ENCODE data around the gene LAMB2. TPM values are rescaled to one million over a fixed set of nuclear protein-coding genes. Genes with fewer than 3 reads are reported as not detected.

Gene LAMB2
- total RNA-seq, 2 experiments from 2014 or later, result 0.29 TPM; not detected in 1

DNA sequence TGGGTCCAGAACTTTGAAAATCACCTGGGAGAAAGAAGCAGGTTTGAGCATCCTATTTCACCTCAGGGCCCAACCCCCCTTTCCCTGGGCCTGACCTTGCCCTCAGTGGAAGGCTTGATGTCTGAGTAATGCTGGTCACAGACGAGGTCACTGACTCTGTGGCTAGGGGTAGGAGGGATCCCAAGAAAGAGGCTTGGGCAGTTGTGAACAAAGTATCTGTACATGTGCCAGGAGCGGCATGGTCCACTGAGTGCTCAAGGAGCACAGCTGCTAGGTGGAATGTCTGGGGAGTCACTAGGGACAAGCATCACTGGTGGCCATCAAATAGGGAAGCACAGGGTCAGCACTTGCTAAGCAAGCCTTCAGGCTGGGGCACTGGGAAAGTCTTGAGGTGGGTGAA, 25.9 kb upstream of the LAMB2 start:
- ChIA-PET CTCF (interaction anchor here (1.0 to 1.9 kb wide), 6 partner anchors 12 to 171 kb away, joined by 3 to 11 read pairs (median 8); partner anchors contain the start of genes KLHDC8B and USP19), POLR2A (no interaction called here)
- no peak overlapping the region for H3K4me3 Mint-ChIP-seq
- no peaks in the 10 kb centered on the region for H3K9me3 Mint-ChIP-seq (ENCODE audit: insufficient read depth)
- H3K27me3 Mint-ChIP-seq (ENCODE audit: low read depth), result no peaks in the 10 kb centered on the region
- H3K27ac Mint-ChIP-seq, result no peak overlapping the region
- H3K4me1 Mint-ChIP-seq (ENCODE audit: low read depth), result peaks cover 22% of the 10 kb centered on the region
- no peak for ATAC-seq
- no peak for DNase-seq
- H3K36me3 Mint-ChIP-seq (ENCODE audit: low read depth), result peaks cover 12% of the 10 kb centered on the region

DNA sequence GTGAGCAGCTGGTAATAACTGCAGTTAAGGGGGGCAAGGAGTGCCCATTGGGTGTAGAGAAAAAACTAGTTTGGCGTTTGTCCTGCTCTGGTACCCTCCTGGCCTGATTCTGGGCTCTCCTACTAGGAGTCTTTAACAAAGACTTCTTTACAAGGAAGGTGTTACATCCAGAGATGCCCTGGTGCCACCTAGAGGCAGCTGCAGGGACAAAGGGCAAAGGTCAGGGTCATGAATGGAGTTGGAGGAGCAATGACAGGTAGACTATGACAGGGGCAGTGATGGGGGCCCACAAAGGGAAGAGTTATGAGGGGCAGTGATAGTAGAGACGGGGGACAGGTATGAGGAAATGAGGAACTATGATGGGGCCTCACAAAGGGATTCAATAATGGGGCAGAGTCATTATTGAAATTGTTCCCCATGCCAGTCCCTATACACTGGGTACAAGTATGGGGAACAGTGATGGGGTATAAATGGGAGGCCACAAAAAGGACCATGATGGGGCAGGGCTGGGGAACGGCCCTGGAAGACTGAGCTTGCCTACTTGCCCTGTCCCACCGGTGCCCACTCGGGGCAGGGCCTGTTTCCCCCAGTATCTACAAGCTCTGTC, 25.4 kb upstream of the LAMB2 start:
- peaks cover 20% of the 10 kb centered on the region for H3K4me1 Mint-ChIP-seq (ENCODE audit: low read depth)
- H3K36me3 Mint-ChIP-seq (ENCODE audit: low read depth), result peaks cover 6% of the 10 kb centered on the region
- ATAC-seq (peak; percentile 80), DNase-seq (peak; percentile 76)
- H3K4me3 Mint-ChIP-seq, result no peak overlapping the region
- ChIA-PET POLR2A (no interaction called here), CTCF (interaction anchor here (1.0 to 1.9 kb wide), 9 partner anchors 13 to 171 kb away, joined by 3 to 11 read pairs (median 3); partner anchors contain the start of genes KLHDC8B and USP19)
- no peaks in the 10 kb centered on the region for H3K9me3 Mint-ChIP-seq (ENCODE audit: insufficient read depth)
- no peaks in the 10 kb centered on the region for H3K27me3 Mint-ChIP-seq (ENCODE audit: low read depth)
- H3K27ac Mint-ChIP-seq, result no peak overlapping the region

DNA sequence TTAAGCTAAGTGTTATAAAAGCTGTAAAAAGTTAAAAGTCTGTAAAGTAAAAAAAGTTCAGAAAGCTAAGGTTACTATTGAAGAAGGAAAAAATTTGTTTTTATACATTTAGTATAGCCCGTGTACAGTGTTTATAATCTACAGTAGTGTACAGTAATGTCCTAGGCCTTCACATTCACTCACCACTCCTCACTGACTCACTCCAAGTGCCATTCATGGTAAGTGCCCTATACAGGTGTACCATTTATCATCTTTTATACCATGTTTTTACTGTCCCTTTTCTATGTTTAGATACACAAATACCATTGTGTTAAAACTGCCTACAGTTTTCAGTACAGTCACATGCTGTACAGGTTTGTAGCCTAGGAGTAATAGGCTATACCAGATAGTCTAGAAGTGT, 24.4 kb upstream of the LAMB2 start:
- no peak for DNase-seq
- Mint-ChIP-seq H3K4me1 (ENCODE audit: low read depth) (peaks cover 14% of the 10 kb centered on the region), H3K27me3 (ENCODE audit: low read depth) (no peaks in the 10 kb centered on the region), H3K27ac (no peak overlapping the region), H3K9me3 (ENCODE audit: insufficient read depth) (no peaks in the 10 kb centered on the region), H3K4me3 (no peak overlapping the region), H3K36me3 (ENCODE audit: low read depth) (peaks cover 2% of the 10 kb centered on the region)
- ATAC-seq, result no peak
- ChIA-PET CTCF (interaction anchor here (0.6 to 2.1 kb wide), 13 partner anchors 14 to 170 kb away, joined by 3 to 11 read pairs (median 3); partner anchors contain the start of genes KLHDC8B, NDUFAF3 and USP19), POLR2A (no interaction called here)

DNA sequence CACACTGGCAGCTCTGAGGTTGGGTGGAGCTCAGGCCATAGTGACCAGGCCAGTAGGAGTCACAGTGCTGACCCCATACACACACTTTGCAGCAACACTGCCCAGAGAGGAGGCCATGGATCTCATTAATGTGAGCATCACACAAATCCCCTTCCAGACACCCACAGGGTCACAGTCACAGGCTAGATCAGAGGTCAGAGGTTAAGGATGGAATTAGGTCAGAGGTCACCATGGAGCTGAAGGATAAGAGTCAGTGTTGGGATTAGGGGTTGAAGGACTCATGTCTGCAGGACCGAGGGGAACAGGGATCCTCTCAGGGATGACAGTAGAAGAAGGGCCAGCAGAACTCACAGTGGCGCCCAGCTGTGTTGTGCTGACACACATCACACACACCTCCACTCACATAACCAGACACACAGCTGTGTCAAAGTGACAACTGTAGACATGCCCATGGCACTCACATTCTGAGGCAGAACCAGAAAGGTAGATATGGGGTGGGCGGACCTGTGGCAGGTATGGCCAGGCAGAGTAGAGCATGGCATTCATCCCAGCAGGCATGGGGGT, 20.6 kb upstream of the LAMB2 start:
- no peak for DNase-seq
- Mint-ChIP-seq H3K4me1 (ENCODE audit: low read depth) (peaks cover 2% of the 10 kb centered on the region), H3K9me3 (ENCODE audit: insufficient read depth) (no peaks in the 10 kb centered on the region), H3K4me3 (no peak overlapping the region), H3K27ac (no peak overlapping the region), H3K27me3 (ENCODE audit: low read depth) (no peaks in the 10 kb centered on the region), H3K36me3 (ENCODE audit: low read depth) (no peaks in the 10 kb centered on the region)
- no peak for ATAC-seq
- ChIA-PET POLR2A (interaction anchor here (0.6 kb wide), 1 partner anchor 11 kb away, joined by 4 read pairs; no protein-coding TSS in a partner anchor), CTCF (interaction anchor here (0.7 kb wide), 1 partner anchor 437 kb away, joined by 3 read pairs; no protein-coding TSS in a partner anchor)

DNA sequence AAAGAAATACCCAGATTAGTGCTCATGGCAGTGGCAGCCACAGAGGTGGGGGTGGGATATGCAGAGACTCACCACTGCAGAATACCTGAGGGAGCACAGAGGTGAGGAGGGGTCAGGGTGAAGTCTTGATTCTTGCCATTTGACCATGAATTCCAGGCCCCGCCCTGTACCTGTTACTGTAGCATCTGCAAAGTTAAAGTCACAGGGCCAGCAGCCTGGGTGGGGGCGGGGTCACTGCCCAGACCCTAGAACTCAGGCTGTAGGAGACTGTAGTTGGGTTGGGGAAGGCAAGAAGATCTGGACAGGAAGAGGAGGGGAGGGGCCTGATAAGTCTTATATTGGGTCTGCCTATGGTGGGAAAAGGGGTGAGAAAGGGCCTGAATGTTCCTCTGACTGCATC, 18.8 kb upstream of the LAMB2 start:
- no peak for DNase-seq
- Mint-ChIP-seq H3K9me3 (ENCODE audit: insufficient read depth) (no peaks in the 10 kb centered on the region), H3K4me3 (no peak overlapping the region), H3K36me3 (ENCODE audit: low read depth) (no peaks in the 10 kb centered on the region), H3K4me1 (ENCODE audit: low read depth) (no peaks in the 10 kb centered on the region), H3K27me3 (ENCODE audit: low read depth) (no peaks in the 10 kb centered on the region), H3K27ac (no peak overlapping the region)
- CTCF ChIA-PET, result no interaction called here
- POLR2A ChIA-PET, result interaction anchor here (0.7 kb wide), 1 partner anchor 30 kb away, joined by 3 read pairs; no protein-coding TSS in a partner anchor
- no peak for ATAC-seq

DNA sequence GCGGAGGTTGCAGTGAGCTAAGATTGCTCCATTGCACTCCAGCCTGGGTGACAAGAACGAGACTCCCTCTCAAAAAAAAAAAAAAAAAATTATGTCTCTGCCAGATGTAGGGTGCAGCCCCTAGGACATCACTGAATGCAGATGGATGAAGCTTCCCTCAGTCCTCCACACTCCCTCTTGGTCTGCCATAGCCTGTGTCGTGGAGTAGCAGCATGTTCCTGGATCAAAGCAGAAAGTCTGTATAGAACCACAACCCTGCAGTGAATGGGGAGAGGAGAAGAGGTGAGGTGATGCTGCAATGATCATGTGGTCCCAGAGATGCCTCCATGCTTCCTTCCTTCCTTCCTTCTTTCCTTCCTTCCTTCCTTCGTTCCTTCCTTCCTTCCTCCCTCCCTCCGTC, 15.3 kb upstream of the LAMB2 start:
- Mint-ChIP-seq H3K27me3 (ENCODE audit: low read depth) (no peaks in the 10 kb centered on the region), H3K4me3 (no peak overlapping the region), H3K9me3 (ENCODE audit: insufficient read depth) (no peaks in the 10 kb centered on the region), H3K27ac (no peak overlapping the region), H3K4me1 (ENCODE audit: low read depth) (no peaks in the 10 kb centered on the region), H3K36me3 (ENCODE audit: low read depth) (no peaks in the 10 kb centered on the region)
- ChIA-PET POLR2A (no interaction called here), CTCF (no interaction called here)
- no peak for ATAC-seq
- no peak for DNase-seq

DNA sequence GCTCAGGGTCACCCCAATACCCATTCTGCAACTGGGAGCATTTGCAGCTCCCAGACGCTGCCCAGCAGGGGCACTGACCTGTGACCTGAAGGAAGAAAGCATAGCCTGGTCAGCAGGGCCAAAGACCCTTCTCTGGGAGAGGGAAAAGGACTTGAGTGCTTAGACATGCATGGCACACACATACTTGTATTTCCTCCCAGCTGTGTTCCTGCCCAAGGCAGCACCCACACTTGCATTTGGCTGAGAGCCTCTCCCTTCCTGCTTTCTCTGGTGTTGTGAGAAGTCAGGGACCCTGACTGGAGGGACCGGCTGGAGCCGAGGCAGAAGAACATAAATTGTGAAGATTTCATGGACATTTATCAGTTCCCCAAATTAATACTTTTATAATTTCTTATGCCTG, 7.2 kb upstream of the LAMB2 start:
- ChIA-PET CTCF (no interaction called here), POLR2A (no interaction called here)
- Mint-ChIP-seq H3K4me1 (ENCODE audit: low read depth) (peaks cover 2% of the 10 kb centered on the region), H3K4me3 (no peak overlapping the region), H3K27ac (no peak overlapping the region), H3K9me3 (ENCODE audit: insufficient read depth) (no peaks in the 10 kb centered on the region), H3K27me3 (ENCODE audit: low read depth) (peaks cover 4% of the 10 kb centered on the region), H3K36me3 (ENCODE audit: low read depth) (no peaks in the 10 kb centered on the region)
- DNase-seq (no peak), ATAC-seq (no peak)

DNA sequence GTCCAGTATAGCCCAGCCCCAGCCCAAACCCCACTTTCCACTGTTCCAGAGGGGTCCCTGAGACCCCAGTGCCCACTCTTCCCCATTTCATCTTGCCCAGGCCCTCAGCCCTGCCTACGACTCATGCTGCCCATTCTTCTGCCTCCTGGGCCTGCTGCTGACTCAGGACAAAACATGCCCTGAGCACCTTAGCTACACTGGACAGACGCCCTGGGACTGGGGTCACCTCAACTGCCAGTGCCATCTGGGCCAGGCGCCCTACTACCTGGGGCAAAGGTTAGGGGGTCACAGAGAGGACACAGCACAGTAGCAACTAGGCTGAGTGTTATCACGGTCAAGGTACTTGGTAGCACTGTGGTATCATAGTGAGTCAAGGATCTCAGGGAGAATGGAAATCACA, 2.6 kb upstream of the LAMB2 start:
- ChIA-PET CTCF (no interaction called here), POLR2A (no interaction called here)
- H3K9me3 Mint-ChIP-seq (ENCODE audit: insufficient read depth), result no peaks in the 10 kb centered on the region
- H3K27ac Mint-ChIP-seq, result no peak overlapping the region
- H3K36me3 Mint-ChIP-seq (ENCODE audit: low read depth), result no peaks in the 10 kb centered on the region
- peaks cover 8% of the 10 kb centered on the region for H3K4me1 Mint-ChIP-seq (ENCODE audit: low read depth)
- H3K4me3 Mint-ChIP-seq, result no peak overlapping the region
- peaks cover 14% of the 10 kb centered on the region for H3K27me3 Mint-ChIP-seq (ENCODE audit: low read depth)
- DNase-seq (no peak), ATAC-seq (no peak)

DNA sequence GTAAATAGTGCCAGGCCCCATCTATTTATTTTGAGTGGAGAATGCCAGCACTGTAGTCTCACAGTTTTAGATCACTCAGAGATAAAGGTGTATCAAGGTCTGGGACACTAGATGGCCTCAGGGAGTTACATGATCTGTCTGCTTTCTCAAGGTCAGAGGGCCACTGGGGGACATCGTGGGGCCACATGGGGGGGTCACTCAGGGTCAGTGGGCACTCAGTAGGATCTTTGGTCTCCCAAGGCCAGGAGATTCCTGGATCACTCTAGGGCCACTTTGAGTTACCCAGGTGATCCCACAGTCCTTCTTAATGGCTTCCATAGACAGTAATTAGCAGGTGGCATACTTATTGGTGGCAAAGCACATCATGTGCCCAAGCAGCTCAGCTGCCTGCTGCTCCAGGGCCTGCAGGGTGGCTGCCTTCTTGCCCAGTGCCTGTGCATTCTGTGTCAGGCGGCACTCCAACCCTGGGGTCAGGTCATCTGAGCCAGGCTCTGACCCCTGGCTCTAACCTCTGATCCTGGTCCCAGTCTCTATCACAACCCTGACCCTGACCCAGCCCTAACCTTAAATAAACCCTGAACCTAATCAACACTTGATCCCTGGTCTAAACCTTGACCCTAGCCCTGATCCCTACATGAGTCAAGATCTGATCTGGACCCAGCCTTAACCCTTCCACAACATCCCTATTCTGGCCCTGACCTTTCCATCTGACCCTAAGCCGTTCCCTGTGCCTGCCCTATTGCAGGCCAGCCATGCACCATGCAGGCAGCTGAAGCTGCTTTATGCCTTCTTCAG, 1.8 kb upstream of the LAMB2 start:
- ChIA-PET POLR2A (no interaction called here), CTCF (no interaction called here)
- ATAC-seq (no peak), DNase-seq (no peak)
- Mint-ChIP-seq H3K27me3 (ENCODE audit: low read depth) (peaks cover 14% of the 10 kb centered on the region), H3K4me1 (ENCODE audit: low read depth) (peaks cover 8% of the 10 kb centered on the region), H3K9me3 (ENCODE audit: insufficient read depth) (no peaks in the 10 kb centered on the region), H3K36me3 (ENCODE audit: low read depth) (no peaks in the 10 kb centered on the region), H3K27ac (no peak overlapping the region), H3K4me3 (no peak overlapping the region)

DNA sequence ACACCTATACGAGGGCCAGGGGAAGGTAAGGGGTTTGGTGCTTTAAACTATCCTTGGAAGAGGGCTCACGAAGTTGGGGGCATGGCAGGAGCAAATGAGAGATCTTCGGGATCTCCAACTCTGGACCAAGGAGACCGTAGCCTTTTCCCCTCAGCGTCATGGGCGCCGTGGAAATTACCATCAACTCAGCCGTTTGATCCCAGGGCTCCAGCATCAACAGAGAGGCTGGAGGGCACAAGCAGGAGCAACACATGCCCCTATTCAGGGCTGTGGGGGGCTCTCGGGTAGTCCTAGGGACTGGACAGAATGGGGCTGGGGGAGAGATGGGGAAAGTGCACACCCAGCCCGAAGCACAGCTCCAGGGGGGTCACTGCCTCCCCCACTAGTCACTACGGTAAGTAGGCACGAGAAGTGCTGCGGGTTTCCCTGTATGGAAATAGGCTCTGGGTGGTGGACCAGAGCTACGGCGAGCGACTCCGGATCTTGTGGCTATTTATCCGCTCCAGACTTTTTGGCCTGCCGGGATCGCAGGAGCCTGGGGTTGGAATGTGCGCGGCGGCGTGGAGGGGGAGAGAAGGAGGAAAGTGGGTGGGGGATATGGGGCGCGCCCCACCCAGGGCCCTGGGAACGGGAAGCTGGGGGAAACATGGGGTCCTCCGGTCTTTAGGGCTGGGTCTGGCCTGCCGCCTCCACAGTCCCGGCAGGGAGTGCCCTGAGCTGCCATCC, 539 bp upstream of the LAMB2 start:
- CTCF ChIA-PET, result interaction anchor here (1.0 kb wide), 1 partner anchor 316 kb away, joined by 3 read pairs; no protein-coding TSS in a partner anchor
- POLR2A ChIA-PET, result no interaction called here

DNA sequence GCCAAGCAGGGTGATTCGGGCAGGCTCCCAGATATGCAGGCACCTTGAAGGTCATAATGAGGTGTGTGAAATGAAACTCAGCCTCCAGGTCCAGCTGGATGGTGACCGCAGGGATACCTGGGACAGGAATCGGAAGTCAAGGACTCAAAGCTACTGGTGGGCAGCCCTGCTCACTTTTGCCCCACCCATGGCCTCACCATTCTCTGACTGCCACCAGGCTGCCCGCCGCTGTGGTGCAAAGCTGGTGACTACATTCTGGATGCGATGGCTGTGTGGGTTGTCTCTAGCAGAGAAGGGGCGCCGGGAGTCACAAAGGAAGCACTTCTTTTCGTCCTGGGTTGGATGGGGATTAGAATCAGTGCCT, 795 bp downstream of the LAMB2 start:
- ATAC-seq, result no peak
- CTCF ChIA-PET, result interaction anchor here (1.0 kb wide), 1 partner anchor 39 kb away, joined by 4 read pairs; the partner anchor contains the start of gene KLHDC8B
- H3K27me3 Mint-ChIP-seq (ENCODE audit: low read depth), result peaks cover 10% of the 10 kb centered on the region
- H3K4me1 Mint-ChIP-seq (ENCODE audit: low read depth), result peaks cover 13% of the 10 kb centered on the region
- DNase-seq, result no peak
- no peaks in the 10 kb centered on the region for H3K9me3 Mint-ChIP-seq (ENCODE audit: insufficient read depth)
- POLR2A ChIA-PET, result no interaction called here
- H3K27ac Mint-ChIP-seq, result no peak overlapping the region
- no peak overlapping the region for H3K4me3 Mint-ChIP-seq
- no peaks in the 10 kb centered on the region for H3K36me3 Mint-ChIP-seq (ENCODE audit: low read depth)

More for the DNA sequence above, 539 bp upstream of the LAMB2 start:
- H3K36me3 Mint-ChIP-seq (ENCODE audit: low read depth), result no peaks in the 10 kb centered on the region
- H3K4me3 Mint-ChIP-seq, result no peak overlapping the region
- H3K9me3 Mint-ChIP-seq (ENCODE audit: insufficient read depth), result no peaks in the 10 kb centered on the region
- no peak overlapping the region for H3K27ac Mint-ChIP-seq
- H3K27me3 Mint-ChIP-seq (ENCODE audit: low read depth), result peaks cover 14% of the 10 kb centered on the region
- peaks cover 13% of the 10 kb centered on the region for H3K4me1 Mint-ChIP-seq (ENCODE audit: low read depth)
- no peak for ATAC-seq
- DNase-seq, result no peak

Data from activated CD8-positive, alpha-beta T cell treated with anti-CD3 and anti-CD28 coated beads, Interleukin-2, amount 10 ng/mL, durations not matched to agents 7 days and 5 days (primary cell).